IPS DF 19.7 (cell line): Measurements from ENCODE around the gene RUNX2.

ENCODE experiments used
- DNase-seq: peaks from one replicate; pipeline ENCODE4 v3.0.0-alpha.2; 2013; ENCODE audit warnings: low read depth, low spot score

RUNX2 gene

DNA sequence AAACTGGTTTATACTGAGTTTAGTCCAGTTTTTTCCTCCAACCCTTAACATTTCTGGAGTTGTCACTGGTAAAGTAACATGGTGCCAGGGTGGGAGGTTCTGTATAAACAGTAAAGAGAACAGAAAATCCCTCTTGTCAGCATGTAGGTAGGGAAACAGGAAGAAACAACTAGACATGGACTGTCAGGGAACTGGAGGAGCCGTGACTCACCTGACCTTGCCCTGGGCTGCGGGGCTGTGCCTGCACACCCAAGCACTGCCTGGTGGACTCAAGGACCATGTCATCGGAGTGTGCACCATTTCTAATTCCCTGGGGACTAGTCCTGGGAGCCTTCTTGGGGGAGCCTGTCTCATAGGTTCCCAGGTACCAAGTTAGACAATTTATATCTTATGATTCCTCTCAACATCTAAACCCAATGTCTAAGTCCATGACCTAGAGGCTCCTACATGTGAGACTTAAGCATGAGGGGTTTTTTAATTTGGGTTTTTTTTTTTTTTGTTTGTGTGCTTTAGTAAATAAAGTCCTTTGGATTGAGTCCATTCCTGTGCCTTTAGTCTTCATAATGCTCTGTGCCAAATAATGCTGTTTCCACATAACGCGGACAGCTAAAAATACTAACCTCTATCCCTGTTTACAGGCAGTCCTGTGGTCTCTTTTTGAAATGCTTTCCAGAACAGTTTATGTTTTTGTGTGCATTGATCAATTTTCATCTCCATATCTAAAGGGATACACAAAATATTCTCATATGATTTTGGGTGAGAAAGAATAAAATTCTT lies 186.5 kb downstream of the RUNX2 start:
- DNase-seq = no peak

DNA sequence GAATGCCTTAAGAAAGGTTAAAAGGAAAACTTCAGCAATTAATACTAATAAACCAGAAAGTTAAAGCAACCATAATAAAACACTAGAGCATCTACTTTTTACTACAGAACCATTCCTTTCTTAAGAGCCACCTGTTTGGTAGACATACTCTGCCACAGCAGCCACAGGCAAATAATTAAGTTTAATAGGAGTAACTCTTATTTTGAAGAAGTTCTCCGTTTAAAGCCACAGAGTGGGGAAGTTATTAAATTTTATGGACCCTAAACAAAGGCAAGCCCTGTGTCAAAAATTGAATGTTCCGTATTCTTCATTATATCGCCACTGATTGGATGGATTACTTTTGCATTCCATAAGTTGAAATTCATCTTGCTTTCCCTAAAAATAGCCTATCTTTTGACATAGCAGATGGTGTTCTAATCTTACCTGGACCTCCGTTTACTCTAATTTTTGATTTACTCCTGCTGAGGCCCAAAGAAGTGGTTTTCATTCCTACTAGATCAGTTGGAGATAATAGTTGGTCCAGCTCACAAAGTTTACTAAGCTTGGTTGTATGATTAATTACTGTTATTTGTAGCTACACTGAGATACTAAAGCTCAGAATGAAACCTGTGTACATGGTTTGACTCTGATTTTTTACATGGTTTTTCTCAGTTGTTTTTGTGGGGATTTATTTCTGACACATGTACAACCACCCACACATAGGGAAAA lies 190.0 kb downstream of the RUNX2 start:
- no peak for DNase-seq

DNA sequence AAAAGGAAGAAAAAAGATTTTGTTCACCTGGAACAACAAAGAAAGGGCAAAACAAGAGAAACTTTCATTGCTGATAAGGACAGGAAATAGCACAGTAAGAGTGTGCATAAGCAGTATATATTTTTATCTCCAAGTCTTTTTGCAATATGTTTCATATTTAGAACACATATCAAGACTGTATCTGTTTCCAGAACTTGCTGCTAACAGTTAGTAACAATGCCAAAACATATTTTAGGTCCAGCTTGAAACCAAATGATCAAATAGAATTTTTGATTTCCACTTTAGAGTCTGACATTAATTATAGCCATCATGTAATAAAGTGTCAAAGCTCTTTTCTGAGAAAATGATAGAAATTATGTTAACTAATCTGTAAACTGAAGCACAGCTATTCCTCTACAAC lies 193.1 kb downstream of the RUNX2 start:
- no peak for DNase-seq

DNA sequence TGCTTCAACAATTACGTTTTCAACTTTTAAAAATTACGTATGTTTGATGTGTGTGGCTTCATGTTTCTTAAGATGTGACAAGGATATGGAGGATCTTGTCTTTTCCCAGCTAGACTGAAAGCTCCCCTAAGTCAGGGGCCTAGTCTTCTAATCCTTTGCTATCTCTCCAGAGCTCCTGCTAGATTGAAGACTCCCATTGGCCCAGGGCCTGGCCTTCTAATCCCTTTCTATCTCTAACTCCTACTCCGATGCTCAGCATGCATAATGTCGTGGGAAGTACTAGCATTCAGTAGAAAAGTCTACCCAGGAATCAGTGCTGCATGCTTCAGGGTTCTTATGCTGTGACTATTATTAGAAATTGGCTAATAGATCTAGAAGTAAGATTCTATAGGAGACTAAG lies 194.4 kb downstream of the RUNX2 start:
- DNase-seq = no peak

DNA sequence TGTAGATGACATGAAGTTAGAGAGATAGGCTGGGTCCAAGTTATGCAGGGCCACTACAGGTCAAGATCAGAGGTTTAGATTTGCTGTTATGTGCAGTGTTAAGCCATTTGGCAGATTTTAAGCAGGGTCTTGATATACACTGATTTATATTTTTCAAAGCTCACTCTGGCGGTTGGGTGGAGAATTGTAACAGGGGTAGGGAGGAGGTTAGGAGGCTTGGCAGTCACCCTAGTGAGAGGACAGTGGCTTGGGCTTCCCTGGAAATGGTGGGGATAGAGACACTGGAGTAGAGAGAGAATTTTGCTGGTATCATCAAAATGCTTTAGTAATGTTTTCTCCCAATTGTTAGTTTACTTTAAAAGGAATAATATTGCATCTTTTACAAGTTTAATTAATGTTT lies 199.1 kb downstream of the RUNX2 start:
- DNase-seq = no peak

DNA sequence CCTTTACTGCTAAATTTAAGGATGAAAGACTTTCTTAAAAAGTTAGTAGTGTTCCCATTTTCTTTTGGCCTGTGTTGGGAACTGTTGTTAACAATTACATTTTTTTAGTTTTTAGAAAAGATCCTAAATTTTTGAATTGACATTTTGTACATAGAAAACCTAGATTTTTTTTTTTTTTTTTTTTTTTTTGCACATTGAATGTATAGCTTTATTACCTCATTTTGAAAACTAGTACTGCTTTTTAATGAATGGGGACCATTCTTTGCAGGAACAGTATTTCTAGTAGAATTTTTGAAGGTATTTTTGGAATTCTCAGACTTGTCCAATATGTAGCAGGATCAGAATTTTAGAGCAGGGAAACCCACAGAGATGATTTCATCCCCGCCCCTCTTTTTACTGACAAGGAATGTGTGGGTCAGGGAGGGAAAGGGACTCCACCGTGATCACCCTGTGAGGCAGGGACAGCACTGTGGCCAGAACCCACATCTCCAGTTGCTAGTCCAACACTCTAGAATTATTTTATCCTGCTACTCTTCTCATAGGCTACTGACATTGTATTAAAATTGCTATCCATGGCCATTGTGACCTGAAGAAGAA lies 204.0 kb downstream of the RUNX2 start:
- DNase-seq = no peak

DNA sequence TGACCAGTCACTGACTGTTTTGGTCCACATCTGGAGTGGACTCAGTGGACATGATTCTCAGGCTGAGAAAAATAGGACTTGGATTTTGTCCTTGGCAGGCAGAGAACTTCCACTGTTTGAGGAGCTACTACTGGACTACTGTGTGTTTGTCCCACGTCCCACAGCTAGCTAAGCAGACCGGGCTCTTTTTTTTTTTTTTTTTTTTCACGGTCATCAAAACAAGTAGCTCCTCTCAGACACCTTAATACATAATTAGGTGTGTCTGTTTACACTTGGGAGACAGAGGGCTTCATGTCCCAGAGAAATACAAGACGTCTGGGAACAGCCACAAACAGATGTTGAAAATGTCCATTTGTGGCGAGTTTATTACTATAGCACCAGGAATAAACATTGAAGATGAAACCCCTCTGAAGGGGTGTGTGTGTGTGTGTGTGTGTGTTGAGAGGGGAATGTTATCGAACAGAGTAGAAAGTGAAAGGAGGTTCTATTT lies 204.6 kb downstream of the RUNX2 start:
- no peak for DNase-seq

DNA sequence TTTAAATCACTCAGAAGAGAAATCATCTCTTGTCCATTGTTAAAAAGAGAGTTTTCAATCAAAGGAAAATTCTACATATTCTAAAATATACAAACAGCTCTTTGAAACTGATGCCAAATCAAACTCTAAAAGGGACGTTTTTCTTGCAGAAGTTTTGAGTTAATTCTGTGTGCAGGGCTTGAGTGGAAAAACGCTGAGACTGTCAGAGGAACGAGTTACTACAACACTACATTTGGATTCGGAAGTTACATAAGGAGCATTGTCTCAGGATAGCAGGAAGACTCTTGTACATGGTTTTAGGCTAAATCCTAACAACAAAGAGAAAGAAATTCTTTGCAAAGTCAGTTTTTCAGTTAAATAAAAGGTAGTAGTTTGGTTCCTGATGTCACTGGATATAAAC lies 205.3 kb downstream of the RUNX2 start:
- no peak for DNase-seq

DNA sequence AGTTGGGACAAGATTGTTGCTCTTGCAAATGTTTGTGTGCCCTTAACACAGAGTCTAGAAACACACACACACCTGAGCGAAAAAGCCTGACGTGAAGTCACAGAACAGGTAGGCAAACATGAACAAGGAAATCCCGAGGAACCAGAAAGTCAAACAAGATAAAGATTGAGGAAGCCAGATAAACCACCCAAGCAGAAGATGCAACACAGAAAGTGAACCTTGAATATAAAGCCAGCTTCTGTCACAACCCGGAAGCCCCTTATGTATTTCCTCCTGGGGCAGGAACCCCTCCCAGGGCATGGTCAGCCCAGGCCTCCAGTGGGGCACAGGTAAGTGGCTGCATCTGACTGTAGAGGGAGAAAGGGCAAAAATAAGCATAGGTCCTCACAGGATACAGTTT lies 207.8 kb downstream of the RUNX2 start:
- DNase-seq = no peak

DNA sequence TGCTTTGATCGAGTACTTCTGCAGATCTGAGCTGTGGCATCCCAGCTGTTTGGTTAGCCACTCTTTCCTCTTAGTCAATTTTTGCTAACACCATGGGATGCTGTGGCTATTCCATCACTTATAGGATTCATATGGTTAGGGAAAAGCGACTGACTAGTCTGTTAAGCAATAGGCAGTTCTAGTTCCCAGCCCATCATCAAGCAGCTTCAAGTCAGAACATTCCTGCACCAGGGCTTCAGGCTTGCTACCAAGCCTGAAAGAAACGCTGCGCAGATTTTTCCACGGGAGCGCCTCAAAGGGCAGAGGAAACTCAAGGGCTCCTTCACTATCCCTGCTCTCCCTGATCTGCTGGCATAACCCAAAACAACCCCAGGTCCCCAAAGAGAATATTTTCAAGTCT lies 209.4 kb downstream of the RUNX2 start:
- no peak for DNase-seq

DNA sequence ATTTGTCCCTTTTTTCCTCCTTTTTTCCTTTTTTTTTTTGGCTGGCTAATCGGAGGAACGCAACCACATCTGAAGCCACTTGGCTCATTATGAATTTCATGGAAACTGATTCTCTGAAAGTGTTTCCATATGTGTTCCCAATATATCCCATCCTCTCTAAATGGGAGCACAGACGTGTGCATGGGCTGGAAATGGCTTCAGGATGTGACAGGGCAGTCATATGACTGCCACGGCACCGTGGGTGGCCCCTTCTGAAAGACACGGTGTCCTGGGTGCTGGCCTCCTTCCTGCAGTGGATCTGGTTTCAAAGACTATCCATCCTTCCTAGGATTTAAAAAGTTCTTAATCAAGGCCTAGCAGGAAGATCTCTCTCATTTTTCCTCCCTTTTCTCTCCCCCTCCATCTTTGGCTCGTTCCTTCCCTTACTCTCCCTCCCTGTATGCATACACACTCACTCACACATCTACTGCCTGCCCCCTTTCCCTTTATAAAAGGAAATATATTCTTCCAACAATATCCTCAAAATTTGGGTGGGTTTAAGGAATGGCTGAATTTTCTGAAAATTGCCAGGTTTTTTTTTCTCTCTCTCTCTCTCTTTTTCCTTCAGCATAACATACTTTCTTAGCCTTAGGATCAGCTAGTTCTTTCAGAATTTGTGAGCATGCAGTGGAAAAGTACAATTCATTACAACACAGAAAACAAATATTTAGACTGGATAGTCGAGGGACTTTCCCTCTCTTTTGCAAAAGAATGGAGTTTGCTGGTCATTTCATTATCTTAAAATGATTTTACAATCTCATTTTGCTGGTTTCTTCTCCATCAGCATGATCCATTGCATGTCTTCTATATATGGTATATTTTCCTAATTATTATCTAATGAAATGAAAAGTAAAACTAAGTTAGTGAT lies 210.8 kb downstream of the RUNX2 start:
- no peak for DNase-seq

DNA sequence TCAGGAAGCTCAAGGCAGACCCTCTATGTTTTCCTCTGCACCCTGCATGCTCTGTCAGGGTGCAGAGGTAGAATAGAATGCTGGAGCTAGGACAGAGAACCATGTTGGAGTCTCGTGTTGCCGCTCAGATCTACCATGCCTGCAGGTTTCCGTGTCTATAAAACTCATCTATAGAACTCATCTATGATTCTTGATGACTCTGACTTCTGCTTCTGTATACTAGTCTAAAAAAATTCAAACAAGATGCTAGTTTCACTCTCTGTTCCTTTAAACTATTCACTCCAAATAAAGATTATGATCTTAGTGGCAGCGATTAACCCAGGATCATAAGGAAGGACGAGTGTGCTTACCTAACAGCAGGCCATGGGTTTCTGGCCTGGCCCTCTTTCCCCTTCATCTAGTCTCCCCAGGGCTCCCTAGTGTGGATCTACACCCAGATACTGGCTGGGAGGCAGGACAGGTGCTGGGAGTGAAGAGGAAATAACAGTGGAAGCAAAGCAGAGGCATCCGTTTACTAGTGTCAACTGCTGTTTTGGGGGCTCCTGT lies 212.3 kb downstream of the RUNX2 start:
- DNase-seq = no peak

DNA sequence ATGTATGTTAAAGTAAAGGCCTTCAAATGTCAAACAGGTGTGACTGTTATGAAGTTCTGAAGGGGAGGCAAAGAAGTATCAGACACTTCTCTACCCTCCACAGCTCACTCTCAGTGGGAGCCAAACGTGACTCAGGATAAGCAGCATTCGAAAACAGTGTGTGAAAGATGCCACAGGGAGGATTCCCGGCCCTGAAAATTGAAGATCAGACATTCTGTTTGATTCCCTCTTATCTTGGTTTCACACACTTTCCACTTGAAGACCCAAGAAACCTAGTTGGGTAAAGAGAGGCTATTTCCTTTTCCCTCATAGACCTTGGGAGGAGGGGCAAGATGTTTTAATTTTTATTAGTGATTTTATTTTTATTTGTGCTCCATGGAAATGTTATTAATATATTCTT lies 213.8 kb downstream of the RUNX2 start:
- DNase-seq = no peak

DNA sequence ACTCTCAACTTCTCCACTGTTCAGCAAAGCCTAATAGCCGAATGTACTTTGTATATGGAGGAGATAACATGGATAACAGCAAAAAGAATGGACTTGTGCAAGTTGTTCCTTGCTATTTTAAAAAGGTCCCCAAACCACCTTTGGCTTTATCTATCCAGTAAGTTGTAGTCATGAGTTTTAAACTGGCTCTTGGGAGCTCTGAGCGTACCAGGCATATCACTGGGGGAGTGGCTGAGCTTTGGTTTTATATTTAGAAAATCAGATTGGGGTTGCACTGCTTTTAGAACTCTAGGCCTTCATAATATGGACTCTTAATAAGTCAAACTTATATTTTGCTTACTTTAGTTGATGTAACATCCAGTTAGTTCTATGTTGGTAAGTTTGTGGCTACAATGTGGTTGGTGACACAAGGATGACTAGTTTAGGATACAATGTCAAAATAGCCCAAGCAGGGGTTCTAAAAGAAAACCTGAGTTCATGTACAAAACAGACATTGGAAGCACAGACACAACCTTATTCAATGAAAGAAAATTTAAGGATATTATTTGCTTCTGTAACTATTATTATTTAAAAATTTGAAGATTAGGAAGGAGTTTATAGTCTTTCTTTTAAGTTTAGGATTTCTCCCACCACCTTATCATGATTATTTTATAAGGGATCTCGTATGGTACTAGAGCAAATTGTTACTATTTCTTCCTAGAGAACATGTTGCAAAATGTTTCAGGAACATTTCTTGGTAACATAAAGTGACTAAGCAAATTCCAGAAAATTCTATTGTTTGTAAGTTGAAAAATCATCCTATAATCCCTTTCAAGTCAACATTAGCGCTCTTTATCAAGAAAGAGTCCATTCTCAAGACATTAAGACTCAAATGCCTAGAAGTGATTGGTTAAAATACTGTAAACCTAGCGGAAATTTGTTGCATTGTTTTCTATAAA lies 215.4 kb downstream of the RUNX2 start:
- DNase-seq = no peak

DNA sequence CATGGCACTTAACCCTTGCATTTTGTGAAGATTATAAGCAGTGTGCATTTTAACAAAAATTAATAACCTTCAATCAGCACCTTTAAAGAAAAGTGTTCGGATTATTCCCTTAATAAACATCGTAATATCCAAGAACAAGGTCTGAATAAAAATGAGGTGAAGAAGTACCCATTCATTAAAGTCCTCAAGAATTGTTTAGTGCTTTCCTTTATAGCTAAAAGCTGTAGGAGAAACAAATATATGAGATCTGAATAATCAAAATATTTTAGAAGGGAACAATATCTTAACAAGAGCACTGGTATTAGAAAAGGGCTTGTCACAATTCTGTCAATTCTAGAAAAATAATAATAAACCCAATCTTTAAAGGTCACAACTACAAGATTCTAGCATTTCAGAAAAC lies 217.3 kb downstream of the RUNX2 start:
- DNase-seq = no peak

DNA sequence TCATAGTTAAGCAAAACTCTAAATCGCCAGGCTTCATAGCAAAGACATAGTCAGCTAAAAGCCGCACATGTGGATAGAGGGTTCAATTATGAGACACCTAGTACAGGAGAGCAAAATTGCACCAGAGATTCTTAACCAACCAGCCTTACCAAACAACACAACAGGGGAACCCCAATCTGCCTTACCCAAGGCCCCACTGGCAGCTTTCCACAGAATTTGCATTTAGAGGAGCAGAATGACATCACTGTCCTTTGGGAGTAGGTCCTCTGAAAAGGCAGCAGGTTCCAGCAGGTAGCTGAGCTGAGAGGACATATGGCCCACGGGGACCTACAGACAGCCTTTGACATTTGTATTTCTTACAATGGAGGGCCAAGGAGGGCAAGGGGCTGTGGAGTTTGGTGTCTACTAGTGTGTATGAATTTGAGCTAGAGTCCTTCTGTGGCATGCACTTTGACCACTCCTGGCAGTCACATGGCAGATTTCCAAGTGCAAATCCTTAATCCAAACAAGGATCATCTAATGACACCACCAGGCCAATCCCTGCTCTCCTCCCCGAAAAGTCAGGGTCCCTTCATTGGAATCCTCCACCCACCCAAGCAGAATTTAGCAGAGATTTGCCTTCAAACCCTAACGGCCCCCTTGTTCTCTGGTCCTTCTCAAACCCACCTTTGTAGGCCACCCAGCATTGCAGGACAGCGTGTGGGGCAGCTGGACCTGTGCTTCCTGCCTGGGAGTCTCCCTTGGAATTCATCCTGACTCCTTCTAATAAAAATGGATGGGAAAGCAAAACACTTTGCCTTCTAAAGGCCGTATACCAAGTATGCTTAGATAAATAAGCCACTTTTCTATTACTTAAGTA lies 220.8 kb downstream of the RUNX2 start:
- DNase-seq = no peak

DNA sequence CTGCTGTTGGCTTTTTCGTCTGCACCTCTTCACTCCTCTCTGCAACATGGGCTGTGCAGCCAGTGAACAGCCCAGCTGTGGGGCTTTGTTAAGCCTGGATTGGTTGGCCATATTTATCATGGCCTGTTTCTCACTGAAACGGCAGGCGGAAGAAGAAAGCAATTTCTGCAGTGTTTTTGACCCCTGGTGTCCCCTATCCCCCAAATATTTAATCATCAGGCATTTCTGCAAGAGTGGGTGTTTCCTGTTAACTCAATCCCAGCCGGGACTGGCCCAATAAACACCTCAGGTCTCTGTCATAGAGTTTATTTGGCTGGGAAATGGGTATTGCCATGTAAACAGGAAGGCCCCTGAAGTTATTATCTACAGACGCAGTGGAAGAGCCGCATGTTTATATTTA lies 224.4 kb downstream of the RUNX2 start:
- no peak for DNase-seq

DNA sequence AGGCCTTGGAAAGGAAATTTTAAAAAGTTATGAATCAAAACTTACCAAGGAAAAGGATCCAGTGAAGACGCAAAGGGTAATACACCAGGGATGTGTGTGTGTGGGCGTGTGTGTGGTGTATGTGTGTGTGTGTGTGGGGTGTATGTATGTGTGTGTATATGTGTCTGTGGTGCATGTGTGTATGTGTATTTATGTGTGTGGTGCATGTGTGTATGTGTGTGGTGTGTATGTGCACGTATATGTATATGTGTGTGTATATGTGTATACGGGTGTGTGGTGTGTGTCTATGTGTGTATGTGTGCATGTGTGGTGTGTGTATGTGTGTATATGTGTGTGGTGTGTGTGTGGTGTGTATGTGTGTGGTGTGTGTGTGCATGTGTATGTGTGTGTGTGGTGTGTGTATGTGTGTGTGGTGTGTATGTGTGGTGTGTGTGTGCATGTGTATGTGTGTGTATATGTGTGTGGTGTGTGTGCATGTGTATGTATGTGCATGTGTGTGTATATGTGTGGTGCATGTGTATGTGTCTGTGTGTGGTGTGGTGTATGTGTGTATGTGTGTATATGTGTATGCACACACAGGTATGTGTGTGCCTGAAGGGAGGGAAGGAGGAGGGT lies 225.7 kb downstream of the RUNX2 start:
- no peak for DNase-seq

DNA sequence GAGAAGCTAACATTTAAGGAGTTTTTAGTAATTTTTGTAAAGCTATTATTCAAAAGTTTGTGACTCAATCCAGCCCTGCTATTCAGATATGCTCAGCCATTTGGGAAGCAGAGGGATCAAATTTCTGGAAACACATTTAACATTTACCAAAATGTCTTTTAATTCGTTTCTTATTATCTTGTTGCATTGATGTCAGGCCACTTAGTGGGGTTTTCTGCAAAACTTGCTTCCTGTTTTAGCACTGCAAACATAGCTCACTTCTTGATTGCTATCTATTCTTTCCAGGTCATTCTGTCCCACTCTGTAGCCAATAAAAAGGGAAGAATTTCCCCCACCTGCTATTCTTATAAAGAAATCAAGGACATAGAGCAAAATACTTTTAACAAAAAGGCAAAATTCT lies 226.5 kb downstream of the RUNX2 start:
- DNase-seq = no peak
